Right forelimb (tissue), 1 donor: ENCODE measurements around the gene VWC2L.

ENCODE experiments used
- DNase-seq: peaks from one replicate; pipeline ENCODE4 v3.0.0-alpha.2; 2018

VWC2L gene

GRCh38 chr2:214604861-214605260 lies 194.0 kb downstream of the VWC2L start:
- no peak for DNase-seq

- DNase-seq = no peak
Measured at GRCh38 chr2:214607051-214607450, 196.2 kb downstream of the VWC2L start.

- DNase-seq = no peak
Measured at GRCh38 chr2:214611015-214611414, 200.2 kb downstream of the VWC2L start.

GRCh38 chr2:214624166-214624760 lies 213.4 kb downstream of the VWC2L start:
- no peak for DNase-seq

- no peak for DNase-seq
Measured at GRCh38 chr2:214628091-214628490, 217.2 kb downstream of the VWC2L start.
